HG03565 (cell line): ENCODE results near the gene BHLHE40.
A peak's percentile ranks its signal among the peaks of the same experiment; 100 is the strongest.

Experiments
- ATAC-seq: cut with Tn5 transposase; IDR thresholded peaks from one replicate; pipeline ENCODE4 v1.9.1; 2021; ENCODE audit warnings: mild to moderate bottlenecking, moderate library complexity; ENCODE audit not compliant: unreplicated experiment

Gene BHLHE40

GRCh38 chr3:5016211-5017161 is 37.2 kb downstream of the BHLHE40 start:
- ATAC-seq, result peak; percentile 57

GRCh38 chr3:5017925-5018531 is 38.8 kb downstream of the BHLHE40 start:
- no peak for ATAC-seq

- ATAC-seq, result no peak
These were observed 40.4 kb downstream of the BHLHE40 start for GRCh38 chr3:5019411-5020241.

GRCh38 chr3:5020242-5020722 is 41.0 kb downstream of the BHLHE40 start:
- no peak for ATAC-seq

GRCh38 chr3:5021116-5022092 is 42.2 kb downstream of the BHLHE40 start:
- ATAC-seq, result no peak

GRCh38 chr3:5022187-5022965 is 43.1 kb downstream of the BHLHE40 start:
- ATAC-seq, result peak; percentile 76

- no peak for ATAC-seq
These were observed 43.9 kb downstream of the BHLHE40 start for GRCh38 chr3:5022966-5023776.

GRCh38 chr3:5023777-5024346 is 44.6 kb downstream of the BHLHE40 start:
- no peak for ATAC-seq

- no peak for ATAC-seq
These were observed 46.8 kb downstream of the BHLHE40 start for GRCh38 chr3:5026046-5026362.

- ATAC-seq, result no peak
These were observed 50.5 kb downstream of the BHLHE40 start for GRCh38 chr3:5029715-5030114.

- no peak for ATAC-seq
These were observed 50.9 kb downstream of the BHLHE40 start for GRCh38 chr3:5030152-5030551.

GRCh38 chr3:5032844-5033243 is 53.6 kb downstream of the BHLHE40 start:
- no peak for ATAC-seq
